ENCODE measurements around the gene KSR2.

The KSR2 gene

GRCh38 chr12:117545216-117545615 lies 423.6 kb downstream of the KSR2 start:
- no peak for DNase-seq (ENCODE audit: low spot score)
- ChIA-PET CTCF (no interaction called here), POLR2A (ENCODE audit: low non-redundant PET) (no interaction called here)
- TF ChIP-seq, protein P1, sequence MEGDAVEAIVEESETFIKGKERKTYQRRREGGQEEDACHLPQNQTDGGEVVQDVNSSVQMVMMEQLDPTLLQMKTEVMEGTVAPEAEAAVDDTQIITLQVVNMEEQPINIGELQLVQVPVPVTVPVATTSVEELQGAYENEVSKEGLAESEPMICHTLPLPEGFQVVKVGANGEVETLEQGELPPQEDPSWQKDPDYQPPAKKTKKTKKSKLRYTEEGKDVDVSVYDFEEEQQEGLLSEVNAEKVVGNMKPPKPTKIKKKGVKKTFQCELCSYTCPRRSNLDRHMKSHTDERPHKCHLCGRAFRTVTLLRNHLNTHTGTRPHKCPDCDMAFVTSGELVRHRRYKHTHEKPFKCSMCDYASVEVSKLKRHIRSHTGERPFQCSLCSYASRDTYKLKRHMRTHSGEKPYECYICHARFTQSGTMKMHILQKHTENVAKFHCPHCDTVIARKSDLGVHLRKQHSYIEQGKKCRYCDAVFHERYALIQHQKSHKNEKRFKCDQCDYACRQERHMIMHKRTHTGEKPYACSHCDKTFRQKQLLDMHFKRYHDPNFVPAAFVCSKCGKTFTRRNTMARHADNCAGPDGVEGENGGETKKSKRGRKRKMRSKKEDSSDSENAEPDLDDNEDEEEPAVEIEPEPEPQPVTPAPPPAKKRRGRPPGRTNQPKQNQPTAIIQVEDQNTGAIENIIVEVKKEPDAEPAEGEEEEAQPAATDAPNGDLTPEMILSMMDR (conservative IDR thresholded peaks at IDR 0.05; ENCODE audit: low read depth): no peak
- no peak overlapping the region for H3K27ac ChIP-seq

- POLR2A ChIA-PET (ENCODE audit: low non-redundant PET): no interaction called here
- DNase-seq (ENCODE audit: low spot score): no peak
- CTCF ChIA-PET: no interaction called here
- TF ChIP-seq, protein P1 (conservative IDR thresholded peaks at IDR 0.05; ENCODE audit: low read depth): no peak
- H3K27ac ChIP-seq: no peak overlapping the region
Measured at GRCh38 chr12:117540011-117540410, 428.8 kb downstream of the KSR2 start.

- no peak for DNase-seq (ENCODE audit: low spot score)
- ChIA-PET POLR2A (ENCODE audit: low non-redundant PET) (no interaction called here), CTCF (interaction anchor here (0.7 kb wide), 1 partner anchor 79 kb away, joined by 3 read pairs; no protein-coding TSS in a partner anchor)
- TF ChIP-seq, protein P1 (conservative IDR thresholded peaks at IDR 0.05; ENCODE audit: low read depth): no peak
- no peak overlapping the region for H3K27ac ChIP-seq
Measured at GRCh38 chr12:117538926-117539325, 429.9 kb downstream of the KSR2 start.

- ChIA-PET POLR2A (ENCODE audit: low non-redundant PET) (no interaction called here), CTCF (interaction anchor here (0.7 to 0.8 kb wide), 2 partner anchors 78 to 299 kb away, joined by 3 read pairs; no protein-coding TSS in a partner anchor)
Measured at GRCh38 chr12:117538032-117538690, 430.6 kb downstream of the KSR2 start.

GRCh38 chr12:117533687-117534086 lies 435.1 kb downstream of the KSR2 start:
- no peak for DNase-seq (ENCODE audit: low spot score)
- POLR2A ChIA-PET (ENCODE audit: low non-redundant PET): no interaction called here
- TF ChIP-seq, protein P1 (conservative IDR thresholded peaks at IDR 0.05; ENCODE audit: low read depth): no peak
- CTCF ChIA-PET: no interaction called here
- H3K27ac ChIP-seq: no peak overlapping the region

More at GRCh38 chr12:117538032-117538690, 430.6 kb downstream of the KSR2 start:
- H3K27ac ChIP-seq: no peak overlapping the region
- TF ChIP-seq, protein P1 (conservative IDR thresholded peaks at IDR 0.05; ENCODE audit: low read depth): no peak
- no peak for DNase-seq (ENCODE audit: low spot score)

- no peak for DNase-seq (ENCODE audit: low spot score)
- TF ChIP-seq, protein P1 (conservative IDR thresholded peaks at IDR 0.05; ENCODE audit: low read depth): no peak
- H3K27ac ChIP-seq: no peak overlapping the region
- POLR2A ChIA-PET (ENCODE audit: low non-redundant PET): no interaction called here
- CTCF ChIA-PET: no interaction called here
Measured at GRCh38 chr12:117530796-117531195, 438.0 kb downstream of the KSR2 start.

Data from RWPE1 (cell line).